Right forelimb (tissue), 1 donor: Measurements from ENCODE around the gene SNX1.

Experiments
- DNase-seq: peaks from one replicate; pipeline ENCODE4 v3.0.0-alpha.2; 2018

SNX1 gene

DNA sequence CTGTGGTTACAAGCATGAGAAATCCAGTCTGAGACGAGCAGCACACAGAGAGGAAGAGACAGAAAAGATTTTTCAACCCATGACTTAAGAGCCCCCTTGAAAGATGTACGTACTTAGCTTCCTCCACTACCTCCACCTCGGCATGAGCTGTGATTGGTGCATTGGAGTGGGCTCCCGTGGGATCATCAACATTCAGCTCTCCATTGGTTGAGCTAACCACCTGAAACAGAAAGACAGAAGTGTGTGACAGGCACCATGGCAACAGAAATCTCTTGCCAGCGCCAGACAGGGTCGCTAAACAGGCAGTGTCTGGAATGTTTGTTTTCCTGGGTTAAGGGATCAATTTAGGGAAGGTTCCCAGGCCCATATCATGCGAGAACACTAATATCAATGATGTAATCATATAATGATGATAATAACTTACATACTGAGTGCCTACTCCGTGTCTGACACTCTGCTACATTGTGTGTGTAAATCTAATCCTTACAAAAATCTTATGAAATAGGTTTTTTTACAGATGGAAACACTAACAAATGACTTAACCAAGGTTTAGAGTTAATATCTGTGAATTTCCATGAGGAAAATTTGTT, 84.5 kb downstream of the SNX1 start:
- no peak for DNase-seq

DNA sequence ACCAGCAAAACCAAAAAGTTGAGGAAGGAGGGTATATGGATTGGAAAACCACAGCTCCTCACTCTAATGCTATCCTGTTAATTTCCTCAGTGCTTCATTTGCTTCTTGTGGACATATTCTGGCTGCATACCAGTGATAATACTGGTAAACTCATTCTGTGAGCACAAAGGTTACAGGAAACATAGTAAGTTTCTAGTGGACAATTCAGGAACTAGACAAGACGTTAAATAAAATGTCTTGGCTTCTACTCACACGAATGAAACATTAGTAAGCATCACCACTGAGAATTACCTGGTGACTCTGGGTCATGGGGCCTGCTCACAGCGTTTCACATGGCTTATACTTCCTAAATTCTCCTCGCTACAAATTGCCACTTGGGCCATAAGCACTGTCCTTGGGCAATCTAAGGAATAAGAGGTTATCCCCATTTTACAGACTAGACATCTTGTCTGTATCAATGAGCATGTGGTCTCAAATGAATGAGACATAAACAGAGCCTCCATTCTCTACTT, 87.1 kb downstream of the SNX1 start:
- no peak for DNase-seq

DNA sequence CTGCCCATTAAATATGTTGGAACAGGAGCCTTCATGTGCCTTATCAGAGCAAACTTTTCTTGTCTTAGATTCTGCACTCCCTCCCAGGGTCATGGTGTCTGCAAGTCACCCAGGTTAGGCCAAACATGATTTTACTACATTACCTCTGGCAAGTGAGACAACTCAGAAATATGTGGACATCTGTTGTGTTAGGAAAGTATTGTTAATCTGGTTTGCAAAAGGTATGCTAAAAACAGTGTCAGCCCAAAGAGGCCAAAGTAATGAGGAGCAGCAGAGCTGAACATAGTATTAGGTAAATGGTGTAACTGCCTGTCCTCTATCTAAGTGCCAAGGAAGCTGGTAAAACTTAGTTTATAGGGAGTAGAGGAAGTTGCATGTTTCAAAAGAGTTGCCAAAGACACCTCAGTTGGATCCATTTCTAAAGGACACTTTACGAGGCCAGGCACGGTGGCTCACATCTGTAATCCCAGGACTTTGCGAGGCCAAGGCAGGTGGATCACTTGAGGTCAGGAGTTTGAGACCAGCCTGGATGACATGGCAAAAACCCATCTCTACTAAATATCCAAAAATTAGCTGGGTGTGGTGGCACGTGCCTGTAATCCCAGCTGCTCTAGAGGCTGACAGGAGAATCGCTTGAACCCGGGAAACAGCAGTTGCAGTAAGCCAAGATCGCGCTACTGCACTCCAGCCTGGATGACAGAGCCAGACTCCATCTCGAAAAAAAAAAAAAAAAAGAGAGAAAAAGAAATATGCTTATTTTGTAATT, 89.5 kb downstream of the SNX1 start:
- no peak for DNase-seq

DNA sequence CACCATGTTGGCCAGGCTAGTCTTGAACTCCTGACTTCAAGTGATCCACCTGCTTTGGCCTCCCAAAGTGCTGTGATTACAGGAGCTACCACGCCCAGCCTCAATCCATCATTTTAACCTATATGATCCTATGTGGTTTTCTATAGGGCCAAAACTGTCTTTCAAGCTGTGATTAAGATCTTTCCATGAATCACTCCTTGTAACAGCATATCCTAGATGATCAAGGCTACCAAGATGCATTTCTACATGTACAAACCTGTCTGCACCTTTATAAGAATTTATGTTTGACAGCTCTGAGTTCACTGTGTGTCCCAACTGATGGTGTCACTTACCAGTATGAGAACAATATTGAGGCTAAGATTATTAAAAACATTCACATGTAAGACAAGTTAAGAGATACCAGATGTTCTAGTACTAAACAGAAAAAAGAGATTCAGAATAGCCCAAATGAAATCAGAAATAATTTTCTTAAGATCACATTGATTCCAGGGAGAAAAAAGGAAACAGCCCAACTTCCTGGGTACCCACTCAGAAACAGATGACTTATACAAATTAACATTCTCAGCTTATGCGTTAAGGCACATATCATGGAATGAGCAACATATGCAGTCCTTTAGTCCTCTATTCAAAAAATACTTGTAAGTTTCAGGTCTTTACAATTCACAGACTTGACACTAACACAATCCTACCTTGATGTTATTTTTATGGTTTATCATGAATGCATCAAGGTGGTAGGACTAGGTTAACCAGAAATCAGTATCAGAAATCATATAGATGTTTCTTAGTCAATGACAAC, 91.8 kb downstream of the SNX1 start:
- no peak for DNase-seq
